Breast epithelium (tissue), 3 donors: ENCODE results near the gene CENPA.

Experiments used
- CTCF ChIP-seq, 3 donors: fragments of 450-650 bp; IDR thresholded peaks; one replicate each; pipeline ENCODE4 v1.5.1; 2016 to 2017; ENCODE audit warnings: antibody characterized with exemption in 3 of 3, mild to moderate bottlenecking in 3 of 3, moderate library complexity in 3 of 3
- POLR2A ChIP-seq: fragments of 450-650 bp; IDR thresholded peaks from one replicate; pipeline ENCODE4 v1.6.1; 2016; ENCODE audit warnings: antibody characterized with exemption, mild to moderate bottlenecking, moderate library complexity
- POLR2AphosphoS5 ChIP-seq, 3 donors: sonication (generic); formaldehyde crosslinking; IDR thresholded peaks; one replicate each; pipeline ENCODE4 v1.6.1; 2017; ENCODE audit warnings: antibody characterized with exemption in 3 of 3

- TF ChIP-seq CTCF (IDR thresholded peaks at IDR 0.05): no peak
- no peak for TF ChIP-seq POLR2AphosphoS5 (IDR thresholded peaks at IDR 0.05)
- TF ChIP-seq POLR2A: no peak
Observed at GRCh38 chr2:26743852-26744251, 42.0 kb upstream of the CENPA start.
